Fibroblast of pulmonary artery (primary cell): ENCODE measurements around the gene TTLL5.

Experiments used
- DNase-seq: peaks from one replicate; pipeline ENCODE4 v3.0.0-alpha.2; 2010; ENCODE audit warnings: low read depth
- H3K4me3 ChIP-seq: replicated peaks from 2 replicates; pipeline ENCODE4 v1.5.1; 2011; ENCODE audit warnings: low read depth, mild to moderate bottlenecking, control low read depth, low read length, moderate library complexity
- TF ChIP-seq, protein P1 (sequence below): IDR thresholded peaks from 2 replicates; pipeline ENCODE4 v1.5.1; 2011; ENCODE audit warnings: mild to moderate bottlenecking, control low read depth, low read length, inconsistent platforms; ENCODE audit errors: missing control alignments

TTLL5 gene

DNA sequence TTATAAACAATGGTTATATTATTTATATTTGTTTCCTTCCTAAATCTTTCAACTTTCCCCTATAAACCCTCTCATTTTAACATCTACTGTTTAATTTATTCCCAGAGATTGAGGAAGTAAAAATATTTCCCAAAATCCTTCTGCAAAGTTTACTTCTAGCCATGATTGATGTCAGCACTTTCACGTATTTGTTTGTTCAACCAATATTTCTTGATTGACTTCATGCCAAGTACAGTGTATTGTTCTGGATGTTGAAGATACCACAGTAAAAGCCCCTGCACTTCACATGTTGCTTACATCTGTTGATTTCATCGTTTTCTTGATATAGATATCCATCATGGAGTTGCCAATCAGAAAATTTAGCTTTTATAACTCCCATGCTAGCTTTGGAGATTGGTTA is 81.8 kb downstream of the TTLL5 start:
- TF ChIP-seq, protein P1, sequence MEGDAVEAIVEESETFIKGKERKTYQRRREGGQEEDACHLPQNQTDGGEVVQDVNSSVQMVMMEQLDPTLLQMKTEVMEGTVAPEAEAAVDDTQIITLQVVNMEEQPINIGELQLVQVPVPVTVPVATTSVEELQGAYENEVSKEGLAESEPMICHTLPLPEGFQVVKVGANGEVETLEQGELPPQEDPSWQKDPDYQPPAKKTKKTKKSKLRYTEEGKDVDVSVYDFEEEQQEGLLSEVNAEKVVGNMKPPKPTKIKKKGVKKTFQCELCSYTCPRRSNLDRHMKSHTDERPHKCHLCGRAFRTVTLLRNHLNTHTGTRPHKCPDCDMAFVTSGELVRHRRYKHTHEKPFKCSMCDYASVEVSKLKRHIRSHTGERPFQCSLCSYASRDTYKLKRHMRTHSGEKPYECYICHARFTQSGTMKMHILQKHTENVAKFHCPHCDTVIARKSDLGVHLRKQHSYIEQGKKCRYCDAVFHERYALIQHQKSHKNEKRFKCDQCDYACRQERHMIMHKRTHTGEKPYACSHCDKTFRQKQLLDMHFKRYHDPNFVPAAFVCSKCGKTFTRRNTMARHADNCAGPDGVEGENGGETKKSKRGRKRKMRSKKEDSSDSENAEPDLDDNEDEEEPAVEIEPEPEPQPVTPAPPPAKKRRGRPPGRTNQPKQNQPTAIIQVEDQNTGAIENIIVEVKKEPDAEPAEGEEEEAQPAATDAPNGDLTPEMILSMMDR = no peak
- no peak overlapping the region for H3K4me3 ChIP-seq
- DNase-seq = no peak

DNA sequence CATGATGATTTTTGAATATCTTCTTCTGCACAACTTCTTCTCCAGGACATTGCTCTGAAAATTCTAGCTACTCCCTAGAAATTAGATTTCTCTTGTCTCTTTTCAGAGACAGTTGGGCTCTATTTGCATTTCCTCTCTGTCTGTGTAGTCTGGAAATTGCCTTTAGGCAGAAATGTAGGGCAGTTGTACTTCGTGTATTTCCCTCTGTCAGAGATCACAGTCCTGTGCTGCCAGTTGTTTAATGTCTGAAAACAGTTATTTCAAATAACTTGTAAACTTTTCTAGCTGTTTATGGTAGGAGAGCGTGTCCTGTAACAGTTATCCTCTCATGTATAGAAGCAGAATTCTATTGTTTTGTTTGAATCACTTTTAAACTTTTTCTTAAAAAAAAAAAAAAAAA is 86.9 kb downstream of the TTLL5 start:
- TF ChIP-seq, protein P1 = no peak

DNA sequence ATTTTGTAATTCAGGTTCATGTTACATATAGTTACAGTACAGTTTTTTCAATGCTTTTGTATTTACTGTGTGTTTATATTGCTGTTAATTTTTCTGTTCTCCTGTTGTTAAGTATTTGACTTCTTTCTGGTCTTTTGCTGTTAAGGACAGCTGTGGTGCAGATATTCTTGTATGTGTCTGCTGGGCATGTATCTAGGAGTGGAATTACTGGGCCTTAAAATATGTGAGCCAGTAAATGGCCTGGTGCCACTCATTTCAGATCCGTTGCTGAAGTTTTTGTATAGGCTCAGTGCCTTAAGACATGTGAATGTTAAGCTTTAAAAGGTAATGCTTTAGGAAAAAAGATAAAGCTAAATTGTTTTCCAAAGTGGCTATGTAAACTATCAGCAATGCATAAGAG is 87.3 kb downstream of the TTLL5 start:
- no peak overlapping the region for H3K4me3 ChIP-seq
- TF ChIP-seq, protein P1 = no peak
- no peak for DNase-seq

More for the DNA sequence above, 86.9 kb downstream of the TTLL5 start:
- no peak overlapping the region for H3K4me3 ChIP-seq
- DNase-seq = no peak

DNA sequence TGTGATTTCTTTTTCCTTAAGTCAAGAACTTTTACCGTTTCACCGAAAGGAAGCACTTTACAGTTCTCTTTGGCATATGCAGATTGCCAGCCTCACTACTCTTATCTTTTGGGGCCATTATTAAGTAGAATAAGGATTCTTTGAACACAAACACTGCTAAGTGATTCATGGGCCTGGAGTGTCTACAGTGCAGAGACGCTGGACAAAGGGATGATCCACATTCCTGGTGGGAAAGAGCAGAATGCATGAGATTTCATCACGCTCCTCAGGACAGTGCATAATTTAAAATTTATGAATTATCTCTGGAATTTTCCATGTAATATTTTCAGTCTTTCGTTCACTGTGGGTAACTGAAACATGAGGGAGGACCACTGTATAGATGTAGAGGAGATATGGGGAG is 90.2 kb downstream of the TTLL5 start:
- TF ChIP-seq, protein P1 = no peak
- no peak overlapping the region for H3K4me3 ChIP-seq
- DNase-seq = peak; percentile 42

DNA sequence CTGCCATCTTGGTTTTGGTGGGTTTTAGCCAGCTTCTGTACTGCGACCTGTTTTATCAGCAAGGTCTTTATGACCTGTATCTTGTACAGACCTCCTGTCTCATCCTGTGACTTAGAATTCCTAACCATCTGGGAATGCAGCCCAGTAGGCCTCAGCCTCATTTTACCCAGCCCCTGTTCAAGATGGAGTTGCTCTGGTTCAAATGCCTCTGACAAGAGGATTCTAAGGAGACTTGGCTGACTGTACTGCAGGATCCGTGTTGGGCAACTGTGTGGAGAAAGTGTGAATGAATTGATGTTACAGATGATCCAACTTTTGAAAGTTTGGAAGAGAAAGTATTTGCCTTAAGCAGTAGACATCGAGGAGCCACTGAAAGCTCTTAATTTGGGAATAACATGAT is 91.0 kb downstream of the TTLL5 start:
- TF ChIP-seq, protein P1 = no peak
- no peak for DNase-seq
- H3K4me3 ChIP-seq = no peak overlapping the region

DNA sequence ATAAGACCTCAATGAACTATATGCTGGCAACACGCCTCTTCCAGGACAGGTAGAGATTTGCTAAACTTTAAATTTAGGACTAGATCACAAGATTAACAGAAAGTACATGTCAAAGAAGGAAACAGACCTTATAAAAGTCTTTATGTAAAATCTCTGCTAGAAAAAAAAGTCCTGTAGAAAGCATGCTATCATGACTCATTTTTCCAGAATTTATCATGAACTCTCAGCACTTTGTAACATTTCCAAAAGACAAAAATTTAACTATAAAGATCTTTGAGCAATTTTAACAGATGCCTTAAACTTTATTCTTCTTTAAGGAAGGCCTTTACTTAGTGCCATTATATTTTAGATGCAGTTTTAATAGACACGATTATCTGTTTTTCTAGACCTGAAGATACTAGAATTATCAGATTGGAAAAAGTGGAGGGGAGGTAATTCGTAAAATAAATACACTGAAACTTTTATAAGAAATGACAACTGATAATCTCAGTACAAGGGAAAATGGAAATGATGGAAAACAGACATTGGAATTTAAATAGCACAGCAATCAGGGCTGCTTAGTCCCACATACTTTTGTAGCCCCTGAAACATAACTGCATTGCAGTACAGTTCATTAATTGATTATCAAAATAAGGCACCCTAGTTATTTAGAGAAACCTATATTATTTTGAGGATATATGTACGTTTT is 92.0 kb downstream of the TTLL5 start:
- H3K4me3 ChIP-seq = no peak overlapping the region
- TF ChIP-seq, protein P1 = no peak
- peak; percentile 25 for DNase-seq

DNA sequence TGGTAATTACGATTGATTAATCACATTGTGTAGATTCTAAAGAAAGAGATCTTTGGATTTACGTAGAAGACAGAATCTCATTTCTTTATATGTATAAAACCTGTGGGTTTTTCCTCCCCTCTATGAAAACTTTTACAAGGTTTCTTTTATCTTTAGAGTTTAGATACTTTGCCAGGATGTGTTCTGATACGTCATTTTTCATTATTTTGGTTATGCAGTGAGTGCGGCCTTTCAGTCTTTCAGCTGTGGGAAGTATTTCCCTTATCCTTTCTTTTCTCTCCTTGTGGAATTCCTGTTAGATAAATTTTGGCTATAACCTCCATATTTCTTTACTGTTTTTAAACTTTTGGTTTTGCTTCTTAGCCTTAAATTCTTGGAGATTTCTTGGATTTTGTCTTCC is 92.7 kb downstream of the TTLL5 start:
- peak; percentile 45 for DNase-seq
- no peak overlapping the region for H3K4me3 ChIP-seq
- TF ChIP-seq, protein P1 = no peak
